Stimulated activated CD4-positive, alpha-beta T cell treated with anti-CD3 and anti-CD28 coated beads, Interleukin-1b, Interleukin-23, amount 100 ng/mL, for 24 hours (primary cell): Measurements from ENCODE around the gene CSF2RB.

Experiments
- DNase-seq, 4 experiments: peaks; one replicate each; pipeline ENCODE4 v3.0.0-alpha.2; 2020; ENCODE audit warnings: low read depth in 4 of 4, low spot score in 1 of 4

The CSF2RB gene

DNA sequence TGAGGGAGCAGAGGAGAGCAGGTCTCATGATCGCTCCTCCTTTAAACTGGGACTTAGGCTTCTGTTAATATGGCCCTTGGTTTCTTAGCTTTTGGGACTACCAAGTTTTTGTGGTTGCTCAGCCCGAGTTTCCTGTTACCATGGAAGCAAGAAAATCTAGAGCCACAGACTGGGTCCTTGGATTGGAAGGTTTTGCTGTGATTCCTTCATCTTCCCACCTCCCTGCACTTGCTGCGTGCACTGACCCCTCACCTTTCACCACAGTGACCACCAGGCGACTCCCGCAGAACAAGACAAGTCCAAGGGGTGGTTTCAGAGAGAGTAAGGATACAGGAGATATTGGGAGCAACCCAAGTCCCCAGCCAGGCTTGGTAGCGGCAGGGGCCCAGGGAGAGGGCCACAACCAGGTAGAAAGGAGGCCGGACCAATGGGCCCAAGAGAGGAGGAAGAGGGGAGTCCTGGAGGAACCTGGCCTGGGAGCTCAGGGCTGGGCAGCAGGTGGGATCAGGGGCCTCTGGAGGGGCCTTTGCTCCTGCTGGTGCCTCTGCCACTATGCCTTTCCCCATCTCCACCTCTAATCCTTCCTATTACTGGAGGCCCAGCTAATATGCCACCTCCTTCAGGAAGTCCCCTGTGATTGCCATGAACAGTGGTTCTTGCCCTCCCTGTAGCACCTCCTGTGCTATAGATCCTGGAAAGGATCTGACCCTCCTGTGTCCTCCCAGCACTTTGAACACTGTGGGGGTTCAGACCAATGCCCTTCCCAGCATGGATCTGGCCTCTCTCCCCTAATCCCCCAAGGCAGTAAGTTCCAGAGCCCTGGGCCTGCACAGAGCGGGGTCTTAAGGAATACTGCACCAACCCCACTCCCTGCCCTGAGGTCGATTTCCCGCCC lies 21.2 kb downstream of the CSF2RB start:
- no peak for DNase-seq

DNA sequence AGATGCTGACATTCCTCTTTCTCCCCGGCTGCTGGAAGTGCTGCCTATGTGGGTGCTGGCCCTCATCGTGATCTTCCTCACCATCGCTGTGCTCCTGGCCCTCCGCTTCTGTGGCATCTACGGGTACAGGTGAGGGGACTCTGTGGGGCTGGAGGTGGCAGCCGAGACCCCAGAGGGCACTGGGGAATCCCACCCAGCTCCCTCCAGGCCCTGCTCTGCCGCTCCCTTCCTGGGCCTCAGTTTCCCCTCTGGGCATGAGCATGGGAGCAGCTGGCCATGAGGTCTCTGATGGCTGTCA lies 21.8 kb downstream of the CSF2RB start:
- no peak for DNase-seq

DNA sequence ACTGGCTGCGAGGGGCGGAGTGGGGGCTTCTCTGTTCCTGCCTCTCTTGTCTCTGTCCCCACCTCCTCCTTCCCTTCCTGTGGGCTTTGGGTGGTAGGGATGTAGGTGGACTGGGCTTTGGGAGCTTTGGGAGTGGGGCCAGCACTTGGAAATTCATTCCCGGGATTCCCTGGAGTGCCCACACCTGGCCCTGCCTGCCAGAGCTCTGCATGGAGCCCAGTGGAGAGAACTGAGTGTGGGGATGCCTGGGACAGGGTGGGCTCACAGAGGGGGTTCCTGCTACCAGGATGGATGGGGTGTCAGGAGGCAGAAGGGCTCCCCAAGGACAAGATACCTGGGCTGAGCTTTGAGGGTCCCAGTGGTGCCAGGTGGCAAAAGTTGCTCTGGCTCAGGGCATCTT lies 22.3 kb downstream of the CSF2RB start:
- DNase-seq, result no peak

DNA sequence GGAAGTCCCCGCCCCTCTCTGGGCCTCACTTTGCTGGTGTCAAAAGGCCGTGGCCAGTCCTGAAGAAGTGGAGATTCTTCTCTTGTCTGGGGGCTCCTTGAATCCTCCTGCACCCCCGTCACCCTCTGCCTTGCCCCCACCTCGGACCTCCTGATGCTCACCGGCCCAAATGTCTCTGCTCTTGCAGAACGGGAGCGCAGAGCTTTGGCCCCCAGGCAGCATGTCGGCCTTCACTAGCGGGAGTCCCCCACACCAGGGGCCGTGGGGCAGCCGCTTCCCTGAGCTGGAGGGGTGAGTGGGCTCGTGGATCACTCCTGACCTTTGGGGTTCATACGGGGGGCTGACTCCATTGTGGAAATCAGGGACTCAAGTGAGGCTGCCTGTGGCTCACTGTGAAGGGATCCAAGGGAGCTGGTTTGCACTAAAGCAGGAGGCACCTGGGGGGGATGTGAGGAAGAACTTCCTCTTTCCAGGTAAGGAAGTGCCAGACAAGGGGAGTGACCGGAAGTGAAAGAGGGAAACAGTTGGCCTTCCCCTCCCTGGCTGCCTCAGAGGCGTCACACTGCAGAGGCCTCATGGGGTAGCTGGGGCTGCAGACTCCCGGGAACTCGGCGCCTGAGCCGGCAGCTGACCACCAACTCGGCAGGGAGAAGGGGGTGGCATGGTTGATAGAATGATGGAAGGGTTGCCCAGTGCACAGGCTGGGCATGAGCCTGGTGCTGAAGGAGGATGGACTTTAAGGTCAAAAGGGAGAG lies 23.1 kb downstream of the CSF2RB start:
- DNase-seq, result no peak

DNA sequence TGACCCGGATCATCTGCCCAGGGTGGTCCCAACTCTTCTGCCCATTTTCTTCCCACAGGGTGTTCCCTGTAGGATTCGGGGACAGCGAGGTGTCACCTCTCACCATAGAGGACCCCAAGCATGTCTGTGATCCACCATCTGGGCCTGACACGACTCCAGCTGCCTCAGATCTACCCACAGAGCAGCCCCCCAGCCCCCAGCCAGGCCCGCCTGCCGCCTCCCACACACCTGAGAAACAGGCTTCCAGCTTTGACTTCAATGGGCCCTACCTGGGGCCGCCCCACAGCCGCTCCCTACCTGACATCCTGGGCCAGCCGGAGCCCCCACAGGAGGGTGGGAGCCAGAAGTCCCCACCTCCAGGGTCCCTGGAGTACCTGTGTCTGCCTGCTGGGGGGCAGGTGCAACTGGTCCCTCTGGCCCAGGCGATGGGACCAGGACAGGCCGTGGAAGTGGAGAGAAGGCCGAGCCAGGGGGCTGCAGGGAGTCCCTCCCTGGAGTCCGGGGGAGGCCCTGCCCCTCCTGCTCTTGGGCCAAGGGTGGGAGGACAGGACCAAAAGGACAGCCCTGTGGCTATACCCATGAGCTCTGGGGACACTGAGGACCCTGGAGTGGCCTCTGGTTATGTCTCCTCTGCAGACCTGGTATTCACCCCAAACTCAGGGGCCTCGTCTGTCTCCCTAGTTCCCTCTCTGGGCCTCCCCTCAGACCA lies 24.0 kb downstream of the CSF2RB start:
- no peak for DNase-seq

DNA sequence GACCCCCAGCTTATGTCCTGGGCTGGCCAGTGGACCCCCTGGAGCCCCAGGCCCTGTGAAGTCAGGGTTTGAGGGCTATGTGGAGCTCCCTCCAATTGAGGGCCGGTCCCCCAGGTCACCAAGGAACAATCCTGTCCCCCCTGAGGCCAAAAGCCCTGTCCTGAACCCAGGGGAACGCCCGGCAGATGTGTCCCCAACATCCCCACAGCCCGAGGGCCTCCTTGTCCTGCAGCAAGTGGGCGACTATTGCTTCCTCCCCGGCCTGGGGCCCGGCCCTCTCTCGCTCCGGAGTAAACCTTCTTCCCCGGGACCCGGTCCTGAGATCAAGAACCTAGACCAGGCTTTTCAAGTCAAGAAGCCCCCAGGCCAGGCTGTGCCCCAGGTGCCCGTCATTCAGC lies 24.6 kb downstream of the CSF2RB start:
- DNase-seq, result no peak

DNA sequence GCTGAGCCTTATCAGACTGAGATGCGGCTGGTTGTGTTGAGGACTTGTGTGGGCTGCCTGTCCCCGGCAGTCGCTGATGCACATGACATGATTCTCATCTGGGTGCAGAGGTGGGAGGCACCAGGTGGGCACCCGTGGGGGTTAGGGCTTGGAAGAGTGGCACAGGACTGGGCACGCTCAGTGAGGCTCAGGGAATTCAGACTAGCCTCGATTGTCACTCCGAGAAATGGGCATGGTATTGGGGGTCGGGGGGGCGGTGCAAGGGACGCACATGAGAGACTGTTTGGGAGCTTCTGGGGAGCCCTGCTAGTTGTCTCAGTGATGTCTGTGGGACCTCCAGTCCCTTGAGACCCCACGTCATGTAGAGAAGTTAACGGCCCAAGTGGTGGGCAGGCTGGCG lies 25.5 kb downstream of the CSF2RB start:
- DNase-seq, result no peak

DNA sequence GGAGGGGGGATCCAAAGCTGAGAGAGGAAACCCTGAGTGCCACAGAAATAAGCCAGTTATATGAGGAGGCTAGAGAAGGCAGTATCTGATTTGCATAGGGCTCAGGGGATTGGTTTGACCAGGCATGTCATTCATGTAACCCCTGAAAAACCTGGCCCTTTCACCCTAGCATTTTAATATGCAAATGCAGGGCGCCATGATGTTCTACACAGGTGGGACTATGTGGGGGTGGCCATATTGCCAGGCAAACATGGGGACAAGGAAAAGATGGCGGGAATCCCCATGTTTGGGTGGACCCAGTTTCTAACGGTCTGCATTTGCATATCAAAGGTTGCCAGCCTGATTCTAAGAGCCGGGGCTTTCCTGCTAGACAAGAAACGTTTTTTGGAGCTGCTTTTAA lies 27.2 kb downstream of the CSF2RB start:
- no peak for DNase-seq

DNA sequence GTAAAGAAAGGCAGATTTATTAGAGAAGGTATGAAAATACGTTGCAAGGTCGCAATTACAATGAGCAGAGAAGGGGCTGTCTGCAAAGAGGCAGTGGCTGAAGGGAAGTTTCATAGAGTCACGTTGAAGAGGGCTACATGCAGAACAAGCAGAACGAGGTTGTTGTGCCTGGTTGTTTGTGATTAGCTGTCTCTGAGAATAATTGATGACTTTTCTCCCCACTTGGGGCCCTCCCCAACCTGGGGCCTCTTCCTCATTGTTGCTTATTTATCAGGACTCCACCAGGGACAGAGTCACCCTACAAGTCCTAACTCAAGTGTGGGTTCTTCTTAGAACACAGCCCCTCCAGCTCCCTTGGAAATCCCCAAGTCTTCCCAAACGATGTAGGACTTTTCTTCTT lies 29.1 kb downstream of the CSF2RB start:
- no peak for DNase-seq

DNA sequence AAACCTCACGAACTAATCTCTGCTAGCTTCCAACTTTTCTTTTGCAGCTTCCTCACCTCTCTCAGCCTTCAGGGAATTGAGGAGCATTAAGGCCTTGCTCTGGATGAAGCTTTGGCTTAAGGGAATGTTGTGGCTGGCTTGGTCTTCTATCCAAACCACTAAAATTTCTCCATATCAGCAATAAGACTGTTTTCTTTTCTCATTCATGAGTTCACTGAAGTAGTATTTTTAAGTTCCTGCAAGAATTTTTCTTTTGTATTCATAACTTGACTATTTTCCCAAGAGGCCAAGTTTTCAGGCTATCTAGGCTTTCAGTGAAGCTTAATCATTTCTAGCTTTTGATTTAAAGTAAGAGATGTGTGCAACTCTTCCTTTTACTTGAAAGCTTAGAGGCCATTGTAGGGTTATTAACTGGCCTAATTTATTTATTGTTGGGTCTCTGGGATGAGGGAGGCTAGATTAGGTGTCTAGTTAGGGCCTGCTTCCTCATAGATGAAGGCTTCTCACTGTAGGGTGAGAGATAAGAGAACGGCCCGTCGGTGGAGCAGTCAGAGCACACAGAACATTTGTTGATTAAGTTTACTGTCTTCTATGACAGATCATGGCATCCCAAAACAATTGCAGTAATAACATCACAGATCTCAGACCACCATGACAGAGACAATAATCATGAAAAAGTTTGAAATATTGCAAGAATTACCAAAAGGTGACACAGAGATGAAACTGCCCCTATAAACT lies 33.2 kb downstream of the CSF2RB start:
- DNase-seq, result no peak

DNA sequence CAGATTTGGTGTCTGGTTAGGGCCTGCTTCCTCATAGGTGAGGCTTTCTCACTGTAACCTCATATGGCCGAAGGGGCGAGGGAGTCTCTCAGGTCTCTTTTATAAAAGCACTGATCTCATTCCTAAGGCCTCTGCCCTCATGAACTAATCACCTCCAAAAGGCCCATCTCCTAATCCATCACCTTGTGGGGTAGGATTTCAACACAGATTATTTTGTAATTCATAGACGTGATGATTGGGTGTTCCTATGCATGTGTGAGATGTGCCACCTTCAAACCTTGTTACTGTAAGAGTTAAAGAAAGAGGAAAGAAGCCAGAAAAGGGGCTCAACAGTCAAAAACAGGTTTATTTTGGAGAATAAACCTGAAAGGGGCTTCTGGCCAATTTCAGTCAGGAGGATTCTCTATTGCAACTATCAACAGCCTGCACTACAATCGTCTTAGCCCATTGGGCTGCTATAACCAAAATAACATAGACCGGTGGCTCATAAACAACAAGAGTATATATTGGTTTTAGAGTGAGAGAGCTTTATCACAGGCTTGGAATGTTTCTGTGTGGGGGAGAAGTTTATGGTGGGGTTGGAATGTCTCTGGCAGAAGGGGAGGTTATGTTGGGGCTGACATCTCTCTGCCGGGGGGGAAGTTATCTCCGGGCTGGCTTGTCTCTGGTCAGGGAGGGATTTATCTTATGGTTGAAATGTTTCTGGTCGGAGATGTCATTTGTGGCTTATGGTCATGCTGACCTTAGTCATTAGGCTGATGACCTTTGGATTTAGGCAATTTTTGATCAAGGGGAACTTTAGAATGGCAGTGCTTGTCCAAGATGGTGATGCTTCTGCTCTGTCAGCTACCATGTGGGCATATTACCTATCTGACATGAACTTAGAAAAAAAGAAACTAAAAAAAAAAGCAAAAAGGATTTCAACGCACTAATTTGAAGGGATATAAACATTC lies 35.1 kb downstream of the CSF2RB start:
- no peak for DNase-seq

DNA sequence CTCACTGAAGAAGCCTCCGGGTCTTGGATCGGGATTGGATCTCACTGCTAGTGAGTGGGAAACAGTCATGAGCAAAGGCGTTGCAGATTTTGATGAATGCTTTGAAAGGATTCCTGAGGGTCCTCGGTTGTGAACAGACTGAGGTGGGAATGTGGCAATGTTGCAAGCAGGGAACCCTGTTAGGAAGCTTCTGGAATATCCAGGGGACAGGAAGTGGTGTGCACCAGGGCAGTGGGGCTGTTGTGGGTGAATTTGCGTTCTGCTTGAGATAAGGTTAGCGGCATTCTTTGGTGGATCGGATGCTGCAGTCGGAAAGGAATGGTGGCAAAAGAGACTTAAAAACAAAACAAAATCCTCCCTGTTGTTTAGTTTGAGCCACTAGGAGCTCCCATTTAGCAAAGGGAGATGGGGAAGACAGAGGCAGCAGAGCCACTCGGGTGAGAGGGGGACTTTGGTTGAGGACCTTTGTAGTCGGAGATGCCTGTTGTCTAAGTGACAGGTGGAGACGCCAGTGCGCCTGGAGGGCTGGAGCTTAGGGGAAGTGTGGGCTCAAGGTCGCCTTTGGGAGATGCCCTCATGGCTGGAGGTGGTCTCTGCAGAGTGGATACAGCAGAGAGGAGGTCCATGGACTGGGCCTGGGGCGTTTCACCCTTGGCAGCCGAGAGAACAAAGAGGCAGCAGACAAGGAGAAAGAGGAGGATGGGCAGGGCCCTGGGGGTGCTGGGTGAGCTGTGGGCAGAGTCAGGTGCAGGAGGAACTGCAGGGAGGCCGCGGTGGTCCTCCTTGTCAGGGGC lies 37.6 kb downstream of the CSF2RB start:
- no peak for DNase-seq

DNA sequence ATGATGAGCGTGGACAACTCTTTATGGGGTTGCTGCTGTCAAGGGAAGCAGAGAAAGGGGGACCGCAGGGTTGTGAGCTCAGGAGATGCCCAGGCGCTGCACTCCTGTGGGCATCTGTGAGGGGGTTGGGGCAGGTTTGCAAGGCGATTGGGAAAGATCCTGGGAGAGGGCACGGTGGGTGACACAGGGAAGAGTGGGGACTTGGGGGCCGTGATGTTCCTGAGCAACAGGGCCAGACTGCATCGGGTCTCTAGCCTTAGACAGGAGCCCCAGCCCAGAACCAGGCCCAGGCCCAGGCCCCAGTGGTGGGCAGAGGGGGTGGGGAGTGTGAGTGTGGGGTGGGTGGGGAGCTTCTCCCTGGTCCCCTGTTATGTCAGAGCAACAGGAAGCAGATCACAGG lies 38.3 kb downstream of the CSF2RB start:
- DNase-seq, result no peak

DNA sequence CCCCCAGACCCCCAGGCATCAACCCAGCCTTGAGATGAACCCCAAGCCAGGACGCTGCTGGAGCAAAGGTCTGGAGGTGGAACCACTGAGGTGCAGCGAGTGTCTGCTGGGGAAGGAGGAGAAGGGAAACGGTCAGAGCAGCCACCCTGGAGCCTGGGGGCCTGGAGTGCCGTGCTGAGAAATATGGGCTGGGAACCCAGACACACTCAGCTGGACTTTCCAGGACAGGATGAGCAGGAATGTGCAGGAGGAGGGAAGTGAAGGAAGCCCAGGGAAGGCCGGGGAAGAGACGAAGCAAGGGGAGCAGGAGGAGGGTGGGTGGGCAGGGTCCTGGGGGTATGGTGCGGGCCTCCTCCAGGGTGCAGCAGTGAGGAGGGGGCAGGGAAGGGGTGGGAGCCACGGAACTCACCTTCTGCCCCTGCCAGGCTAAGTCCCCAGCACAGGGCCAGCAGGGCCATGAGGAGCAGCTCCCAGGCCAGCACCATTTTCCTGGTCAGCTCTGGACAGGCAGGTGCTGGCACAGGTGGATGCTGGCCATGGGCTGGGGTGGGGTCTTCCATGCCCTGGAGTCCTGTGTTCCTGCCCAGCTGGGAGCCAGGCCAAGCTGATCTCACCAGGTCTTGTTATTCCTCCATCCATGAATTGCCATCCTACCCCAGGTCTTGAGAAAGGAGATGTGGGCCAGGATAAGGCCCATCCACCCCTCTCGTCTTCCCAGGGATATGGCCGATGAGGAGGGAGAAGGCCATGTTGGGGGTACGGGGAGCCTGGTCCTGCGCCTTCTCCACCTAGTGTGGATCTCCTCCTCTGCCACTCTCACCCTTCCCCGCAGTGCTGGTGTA lies 40.0 kb downstream of the CSF2RB start:
- no peak for DNase-seq

DNA sequence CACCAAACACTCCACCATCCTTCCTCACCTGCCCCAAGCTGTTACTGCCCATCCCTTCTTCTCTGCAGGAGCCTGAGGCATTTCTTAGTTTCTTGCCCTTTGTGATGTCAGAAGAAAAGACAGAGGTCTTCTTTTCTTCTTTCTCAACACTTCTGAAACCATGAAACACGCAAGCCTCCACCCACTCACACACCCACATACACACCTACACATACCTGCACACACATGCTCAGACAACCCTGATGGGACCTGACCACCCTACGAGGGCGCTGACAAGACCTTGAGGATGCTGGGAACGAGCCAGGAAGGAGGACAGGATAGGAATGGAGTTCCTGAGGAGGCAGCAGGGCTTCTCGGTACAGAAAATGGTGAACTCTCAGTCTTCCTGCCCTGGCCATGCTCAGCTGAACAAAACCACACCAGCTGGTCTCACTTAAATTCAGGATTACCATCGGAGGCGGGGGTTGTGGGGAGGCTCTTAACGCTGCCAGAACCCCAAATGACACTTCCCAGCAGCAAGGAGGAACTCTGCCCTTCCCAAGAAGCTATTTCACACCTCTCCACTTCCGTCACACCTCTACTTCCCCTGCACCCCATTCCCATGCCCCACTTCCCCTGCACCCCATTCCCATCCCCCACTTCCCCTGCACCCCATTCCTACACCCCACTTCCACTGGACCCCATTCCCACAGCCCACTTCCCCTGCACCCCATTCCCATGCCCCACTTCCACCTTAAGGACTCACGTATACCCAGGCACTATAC lies 41.0 kb downstream of the CSF2RB start:
- DNase-seq, result no peak

DNA sequence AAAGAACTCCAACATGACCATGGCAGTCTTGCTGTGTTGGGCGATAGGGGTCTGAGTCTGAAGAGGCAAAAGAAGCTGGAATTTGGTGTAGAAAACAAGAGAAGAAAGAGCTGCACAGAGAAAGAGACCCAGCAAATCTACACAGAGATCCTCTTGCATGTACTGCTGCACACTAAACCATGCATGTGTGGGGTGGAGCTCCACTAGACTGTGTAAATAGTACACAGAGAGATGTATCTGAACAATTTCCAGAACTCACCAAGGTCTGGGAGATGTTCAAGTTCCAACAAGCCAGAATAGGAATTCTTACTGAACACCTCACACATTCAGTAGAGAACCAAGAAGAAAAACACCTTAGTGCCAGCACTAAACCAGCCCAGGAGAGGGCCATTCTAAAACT lies 42.3 kb downstream of the CSF2RB start:
- DNase-seq, result no peak

DNA sequence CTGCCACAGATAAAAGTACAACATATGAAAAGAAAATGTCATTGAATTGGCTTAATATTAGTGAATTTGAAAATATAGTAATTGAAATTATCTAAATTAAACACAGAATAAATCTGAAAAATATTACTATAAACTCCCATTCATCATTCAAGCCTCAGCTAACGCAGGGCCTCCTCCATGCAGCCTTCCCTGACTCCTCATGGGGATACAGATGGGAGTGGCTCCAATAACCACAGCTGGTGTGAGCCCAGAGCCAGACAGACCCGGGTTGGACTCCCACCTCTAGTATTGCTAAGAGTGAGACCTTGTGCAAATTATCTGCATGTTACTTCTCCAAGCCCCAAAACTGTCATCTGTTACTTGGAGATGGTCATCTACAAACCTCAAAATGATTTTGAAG lies 44.9 kb downstream of the CSF2RB start:
- DNase-seq, result no peak

DNA sequence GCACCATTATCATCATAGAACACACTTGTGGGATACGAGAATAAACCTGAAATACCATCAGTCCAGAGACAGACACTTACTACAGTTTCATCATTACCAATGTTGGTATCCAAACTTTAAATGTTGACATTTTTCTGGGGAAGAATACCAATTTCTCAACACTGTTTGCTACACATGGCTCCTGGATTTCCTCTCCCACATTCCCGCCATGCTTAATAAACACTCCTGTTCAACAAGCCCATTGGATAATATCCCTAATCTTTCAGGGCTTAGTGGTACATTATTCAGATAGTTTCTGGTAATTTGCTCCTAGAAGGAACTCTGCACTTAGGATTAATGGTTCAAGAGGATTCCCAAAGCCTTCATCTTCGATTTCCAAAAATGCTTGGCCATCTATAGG lies 48.2 kb downstream of the CSF2RB start:
- no peak for DNase-seq
